ENCODE data around the gene LMTK2.

The LMTK2 gene

DNA sequence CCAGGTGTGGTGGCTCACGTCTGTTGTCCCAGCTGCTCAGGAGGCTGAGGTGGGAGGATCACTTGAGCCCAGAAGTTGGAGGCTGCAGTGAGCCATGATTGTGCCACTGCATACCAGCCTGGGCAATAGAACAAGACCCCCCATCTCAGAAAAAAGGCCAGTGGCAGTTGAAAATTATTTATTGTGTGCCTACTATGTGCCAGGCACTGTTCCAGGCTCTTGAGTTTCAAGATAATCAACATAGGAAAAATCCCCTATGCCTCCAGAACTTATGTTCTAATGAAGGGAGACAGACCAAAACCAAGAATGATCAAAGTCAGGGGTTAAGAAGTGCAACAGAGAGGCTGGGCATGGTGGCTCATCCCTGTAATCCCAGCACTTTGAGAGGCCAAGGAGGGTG, 42.4 kb upstream of the LMTK2 start:
- Histone ChIP-seq H3K79me2 (ENCODE audit: insufficient read depth, low read length) (no peaks in the 10 kb centered on the region), H3K9ac (ENCODE audit: low read depth, low read length) (no peak overlapping the region)
- TF ChIP-seq, protein P1, sequence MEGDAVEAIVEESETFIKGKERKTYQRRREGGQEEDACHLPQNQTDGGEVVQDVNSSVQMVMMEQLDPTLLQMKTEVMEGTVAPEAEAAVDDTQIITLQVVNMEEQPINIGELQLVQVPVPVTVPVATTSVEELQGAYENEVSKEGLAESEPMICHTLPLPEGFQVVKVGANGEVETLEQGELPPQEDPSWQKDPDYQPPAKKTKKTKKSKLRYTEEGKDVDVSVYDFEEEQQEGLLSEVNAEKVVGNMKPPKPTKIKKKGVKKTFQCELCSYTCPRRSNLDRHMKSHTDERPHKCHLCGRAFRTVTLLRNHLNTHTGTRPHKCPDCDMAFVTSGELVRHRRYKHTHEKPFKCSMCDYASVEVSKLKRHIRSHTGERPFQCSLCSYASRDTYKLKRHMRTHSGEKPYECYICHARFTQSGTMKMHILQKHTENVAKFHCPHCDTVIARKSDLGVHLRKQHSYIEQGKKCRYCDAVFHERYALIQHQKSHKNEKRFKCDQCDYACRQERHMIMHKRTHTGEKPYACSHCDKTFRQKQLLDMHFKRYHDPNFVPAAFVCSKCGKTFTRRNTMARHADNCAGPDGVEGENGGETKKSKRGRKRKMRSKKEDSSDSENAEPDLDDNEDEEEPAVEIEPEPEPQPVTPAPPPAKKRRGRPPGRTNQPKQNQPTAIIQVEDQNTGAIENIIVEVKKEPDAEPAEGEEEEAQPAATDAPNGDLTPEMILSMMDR (IDR thresholded peaks at IDR 0.05; ENCODE audit: borderline replicate concordance, extremely low read depth, low read length, poor library complexity, severe bottlenecking), result no peak
- no peak for TF ChIP-seq EZH2 (IDR thresholded peaks at IDR 0.05; ENCODE audit: borderline replicate concordance, low read depth, low read length, severe bottlenecking)

DNA sequence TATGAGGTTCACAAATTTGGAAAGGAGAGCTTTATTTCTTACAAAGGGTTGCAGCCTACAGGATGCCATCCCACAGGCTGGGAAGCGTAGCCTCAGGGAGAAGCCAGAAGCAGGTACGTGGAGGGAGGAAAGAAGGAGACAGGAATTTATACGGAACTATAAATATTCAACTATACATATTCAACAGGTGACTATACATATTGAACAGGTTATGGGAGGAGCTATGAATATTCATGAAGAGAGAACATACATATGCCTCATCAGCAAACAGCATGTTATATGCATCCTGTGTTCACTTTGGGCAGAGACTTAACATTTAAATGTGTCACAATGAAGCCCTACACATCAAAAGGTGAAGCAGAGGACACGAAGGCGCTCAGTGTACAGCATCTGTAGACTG, 40.5 kb upstream of the LMTK2 start:
- Histone ChIP-seq H3K4me1 (ENCODE audit: insufficient read depth, low read length) (no peaks in the 10 kb centered on the region), H3K4me2 (ENCODE audit: insufficient read depth, low read length) (no peak overlapping the region), H3K9ac (ENCODE audit: low read depth, low read length) (no peak overlapping the region), H3K4me3 (ENCODE audit: low read depth in 1 of 2, low read length in 2 of 2) (no peak overlapping the region), H3K27me3 (ENCODE audit: insufficient read depth, low read length, poor library complexity) (no peaks in the 10 kb centered on the region), H3K9me3 (ENCODE audit: insufficient read depth, low read length, severe bottlenecking) (no peaks in the 10 kb centered on the region), H2AFZ (ENCODE audit: low read depth, low read length) (no peak overlapping the region), H3K79me2 (ENCODE audit: insufficient read depth, low read length) (no peaks in the 10 kb centered on the region), H3K36me3 (ENCODE audit: insufficient read depth, low read length) (no peaks in the 10 kb centered on the region), H3K27ac (ENCODE audit: low read length) (no peak overlapping the region), H4K20me1 (ENCODE audit: insufficient read depth, low read length) (no peaks in the 10 kb centered on the region)
- TF ChIP-seq, protein P1 (IDR thresholded peaks at IDR 0.05; ENCODE audit: borderline replicate concordance, extremely low read depth, low read length, poor library complexity, severe bottlenecking), result no peak
- TF ChIP-seq EZH2 (IDR thresholded peaks at IDR 0.05; ENCODE audit: borderline replicate concordance, low read depth, low read length, severe bottlenecking), result no peak
- ATAC-seq (ENCODE audit: insufficient read depth, low read depth), result no peak
- no peak for DNase-seq

More for the DNA sequence above, 42.4 kb upstream of the LMTK2 start:
- no peak overlapping the region for H3K27ac ChIP-seq (ENCODE audit: low read length)
- H3K9me3 ChIP-seq (ENCODE audit: insufficient read depth, low read length, severe bottlenecking), result no peaks in the 10 kb centered on the region
- no peaks in the 10 kb centered on the region for H4K20me1 ChIP-seq (ENCODE audit: insufficient read depth, low read length)
- H3K4me3 ChIP-seq (ENCODE audit: low read depth in 1 of 2, low read length in 2 of 2), result no peak overlapping the region
- no peaks in the 10 kb centered on the region for H3K36me3 ChIP-seq (ENCODE audit: insufficient read depth, low read length)
- H2AFZ ChIP-seq (ENCODE audit: low read depth, low read length), result no peak overlapping the region
- ATAC-seq (ENCODE audit: insufficient read depth, low read depth) (no peak), DNase-seq (no peak)
- no peaks in the 10 kb centered on the region for H3K4me1 ChIP-seq (ENCODE audit: insufficient read depth, low read length)
- H3K4me2 ChIP-seq (ENCODE audit: insufficient read depth, low read length), result no peak overlapping the region
- H3K27me3 ChIP-seq (ENCODE audit: insufficient read depth, low read length, poor library complexity), result no peaks in the 10 kb centered on the region

DNA sequence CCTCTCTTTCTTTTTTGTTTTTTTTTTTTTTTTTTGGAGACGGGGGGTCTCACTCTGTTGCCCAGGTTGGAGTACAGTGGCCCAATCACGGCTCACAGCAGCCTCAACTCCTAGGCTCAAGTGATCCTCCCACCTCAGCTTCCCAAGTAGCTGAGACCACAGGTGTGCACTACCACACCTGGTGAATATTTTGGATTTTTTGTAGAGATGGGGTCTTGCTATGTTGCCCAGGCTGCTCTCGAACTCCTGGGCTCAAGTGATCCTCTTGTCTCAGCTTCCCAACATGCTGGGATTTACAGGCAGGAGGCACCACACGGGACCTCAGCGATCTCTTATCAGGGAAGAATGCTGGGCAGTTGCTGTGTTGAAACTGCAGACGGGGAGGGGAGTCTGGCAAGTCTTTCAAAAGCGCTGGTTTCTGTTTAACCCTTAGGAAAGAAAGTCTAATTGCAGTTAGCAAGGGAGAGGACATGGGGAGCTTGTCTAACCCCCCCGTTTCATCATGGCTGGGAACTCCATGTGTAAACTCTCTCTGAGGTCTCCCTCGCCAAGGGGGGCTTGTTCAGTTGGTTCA, 39.6 kb upstream of the LMTK2 start:
- Histone ChIP-seq H3K4me2 (ENCODE audit: insufficient read depth, low read length) (no peak overlapping the region), H2AFZ (ENCODE audit: low read depth, low read length) (no peak overlapping the region), H3K79me2 (ENCODE audit: insufficient read depth, low read length) (no peaks in the 10 kb centered on the region), H3K27ac (ENCODE audit: low read length) (no peak overlapping the region), H3K27me3 (ENCODE audit: insufficient read depth, low read length, poor library complexity) (no peaks in the 10 kb centered on the region), H3K36me3 (ENCODE audit: insufficient read depth, low read length) (no peaks in the 10 kb centered on the region), H3K4me1 (ENCODE audit: insufficient read depth, low read length) (no peaks in the 10 kb centered on the region), H3K9ac (ENCODE audit: low read depth, low read length) (no peak overlapping the region), H3K9me3 (ENCODE audit: insufficient read depth, low read length, severe bottlenecking) (no peaks in the 10 kb centered on the region), H4K20me1 (ENCODE audit: insufficient read depth, low read length) (no peaks in the 10 kb centered on the region), H3K4me3 (ENCODE audit: low read depth in 1 of 2, low read length in 2 of 2) (no peak overlapping the region)
- TF ChIP-seq, protein P1 (IDR thresholded peaks at IDR 0.05; ENCODE audit: borderline replicate concordance, extremely low read depth, low read length, poor library complexity, severe bottlenecking), result no peak
- TF ChIP-seq EZH2 (IDR thresholded peaks at IDR 0.05; ENCODE audit: borderline replicate concordance, low read depth, low read length, severe bottlenecking), result no peak
- DNase-seq, result no peak
- no peak for ATAC-seq (ENCODE audit: insufficient read depth, low read depth)
